ENCODE data around the gene AFF3. TPM values are rescaled to one million over a fixed set of nuclear protein-coding genes. Genes with fewer than 3 reads are reported as not detected.

The AFF3 gene
- total RNA-seq, 1 donor from 2014 or later: 12.2 TPM

DNA sequence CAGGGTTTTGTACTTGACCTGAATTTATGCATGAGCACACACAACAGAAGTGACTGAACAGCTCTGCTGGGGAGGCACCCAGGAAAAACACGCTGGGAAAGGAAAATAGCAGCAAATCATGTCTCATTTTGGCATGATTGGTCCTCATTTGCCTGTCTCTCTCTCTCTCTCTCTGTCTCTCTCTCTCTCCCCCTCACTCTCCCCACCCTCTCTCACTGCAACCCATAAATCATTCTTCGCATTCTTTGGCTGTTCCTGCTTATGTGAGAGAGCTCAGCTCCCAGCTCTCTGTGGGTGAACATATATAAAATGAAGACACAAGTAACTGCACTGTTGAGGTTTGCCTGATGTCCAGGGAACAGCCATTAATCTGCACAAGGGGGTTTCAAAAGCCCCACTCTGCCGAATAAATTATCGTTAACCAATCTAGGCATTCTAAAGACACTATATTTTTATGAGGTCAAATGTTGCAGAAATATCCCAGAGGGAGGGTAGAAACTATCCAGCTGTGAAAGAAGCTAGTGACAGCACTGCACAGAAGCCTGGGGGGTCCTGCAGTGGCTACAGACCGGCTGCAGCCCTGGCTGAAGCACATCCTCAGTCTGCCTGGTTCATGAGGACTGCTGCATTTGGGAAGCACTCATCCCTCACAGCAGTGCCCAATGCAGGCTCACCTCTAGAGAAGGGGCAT is 260.3 kb downstream of the AFF3 start:
- Mint-ChIP-seq H3K4me3 (ENCODE audit: unreplicated experiment) (no peak overlapping the region), H3K36me3 (ENCODE audit: low read depth, unreplicated experiment) (no peaks in the 10 kb centered on the region), H3K27ac (ENCODE audit: unreplicated experiment) (no peak overlapping the region), H3K9me3 (ENCODE audit: unreplicated experiment) (no peaks in the 10 kb centered on the region), H3K4me1 (ENCODE audit: unreplicated experiment) (no peaks in the 10 kb centered on the region), H3K27me3 (ENCODE audit: unreplicated experiment) (peaks cover 1% of the 10 kb centered on the region)
- TF ChIP-seq, protein P1, sequence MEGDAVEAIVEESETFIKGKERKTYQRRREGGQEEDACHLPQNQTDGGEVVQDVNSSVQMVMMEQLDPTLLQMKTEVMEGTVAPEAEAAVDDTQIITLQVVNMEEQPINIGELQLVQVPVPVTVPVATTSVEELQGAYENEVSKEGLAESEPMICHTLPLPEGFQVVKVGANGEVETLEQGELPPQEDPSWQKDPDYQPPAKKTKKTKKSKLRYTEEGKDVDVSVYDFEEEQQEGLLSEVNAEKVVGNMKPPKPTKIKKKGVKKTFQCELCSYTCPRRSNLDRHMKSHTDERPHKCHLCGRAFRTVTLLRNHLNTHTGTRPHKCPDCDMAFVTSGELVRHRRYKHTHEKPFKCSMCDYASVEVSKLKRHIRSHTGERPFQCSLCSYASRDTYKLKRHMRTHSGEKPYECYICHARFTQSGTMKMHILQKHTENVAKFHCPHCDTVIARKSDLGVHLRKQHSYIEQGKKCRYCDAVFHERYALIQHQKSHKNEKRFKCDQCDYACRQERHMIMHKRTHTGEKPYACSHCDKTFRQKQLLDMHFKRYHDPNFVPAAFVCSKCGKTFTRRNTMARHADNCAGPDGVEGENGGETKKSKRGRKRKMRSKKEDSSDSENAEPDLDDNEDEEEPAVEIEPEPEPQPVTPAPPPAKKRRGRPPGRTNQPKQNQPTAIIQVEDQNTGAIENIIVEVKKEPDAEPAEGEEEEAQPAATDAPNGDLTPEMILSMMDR (IDR thresholded peaks at IDR 0.05; ENCODE audit: unreplicated experiment): no peak
- DNase-seq (ENCODE audit: low spot score): no peak

DNA sequence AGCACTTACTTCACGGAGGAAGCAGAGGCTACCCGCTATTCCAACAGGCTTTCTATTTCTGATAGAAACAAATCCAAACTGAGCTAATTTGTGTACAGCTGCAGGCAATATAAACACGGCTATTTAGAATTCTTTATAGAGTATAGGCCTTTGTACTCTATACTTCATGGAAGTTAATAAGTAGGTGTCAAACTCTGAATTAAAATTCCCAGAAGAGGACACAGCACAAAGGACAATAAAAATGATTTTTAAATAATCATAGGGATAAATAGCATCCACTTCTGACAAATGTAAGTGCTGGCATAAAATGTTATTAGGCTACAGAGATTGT is 261.5 kb downstream of the AFF3 start:
- TF ChIP-seq, protein P1 (IDR thresholded peaks at IDR 0.05; ENCODE audit: unreplicated experiment): no peak
- Mint-ChIP-seq H3K27me3 (ENCODE audit: unreplicated experiment) (peaks cover 1% of the 10 kb centered on the region), H3K4me3 (ENCODE audit: unreplicated experiment) (no peak overlapping the region), H3K4me1 (ENCODE audit: unreplicated experiment) (no peaks in the 10 kb centered on the region), H3K36me3 (ENCODE audit: low read depth, unreplicated experiment) (no peaks in the 10 kb centered on the region), H3K27ac (ENCODE audit: unreplicated experiment) (no peak overlapping the region), H3K9me3 (ENCODE audit: unreplicated experiment) (no peaks in the 10 kb centered on the region)
- no peak for DNase-seq (ENCODE audit: low spot score)

DNA sequence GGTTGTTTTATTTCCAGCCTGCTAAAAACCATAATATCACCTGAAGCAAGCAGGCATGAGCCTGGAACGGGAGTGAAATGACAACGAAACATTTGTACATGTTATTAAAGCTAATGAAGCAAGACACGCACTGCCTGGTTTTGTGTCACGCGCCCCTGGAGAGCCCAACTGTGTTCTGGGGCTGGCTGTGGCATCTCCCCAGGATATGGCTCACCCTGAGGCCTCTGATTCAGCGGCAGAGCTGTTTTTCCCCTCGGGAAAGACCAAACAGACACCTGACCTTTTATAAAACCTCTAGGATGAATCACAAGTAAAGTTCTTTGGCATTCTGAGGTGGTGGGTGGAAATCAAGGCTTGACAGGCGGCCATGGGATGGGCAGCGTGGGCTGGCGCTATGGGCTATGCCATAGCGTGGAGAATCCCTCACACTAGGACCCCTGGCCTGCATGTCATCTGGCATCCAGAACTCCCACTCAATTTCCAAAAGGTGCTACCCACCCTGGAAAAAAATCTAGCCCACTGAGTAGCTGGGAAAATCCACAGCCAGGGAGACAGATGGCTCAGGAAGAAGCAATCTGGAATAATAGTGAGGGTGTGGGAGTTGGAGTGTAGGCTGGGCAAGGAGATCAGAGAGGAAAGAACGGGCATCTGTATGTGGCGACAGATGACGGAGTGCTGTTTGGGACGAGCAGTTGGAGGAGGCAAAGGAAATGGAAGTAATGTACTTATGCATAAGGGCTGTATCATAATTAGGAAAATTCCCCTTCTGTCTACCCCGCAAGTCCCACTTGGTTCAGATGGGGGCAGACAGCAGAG is 262.0 kb downstream of the AFF3 start:
- Mint-ChIP-seq H3K27me3 (ENCODE audit: unreplicated experiment) (peaks cover 1% of the 10 kb centered on the region), H3K27ac (ENCODE audit: unreplicated experiment) (no peak overlapping the region), H3K4me3 (ENCODE audit: unreplicated experiment) (no peak overlapping the region), H3K9me3 (ENCODE audit: unreplicated experiment) (no peaks in the 10 kb centered on the region), H3K4me1 (ENCODE audit: unreplicated experiment) (no peaks in the 10 kb centered on the region), H3K36me3 (ENCODE audit: low read depth, unreplicated experiment) (no peaks in the 10 kb centered on the region)
- no peak for DNase-seq (ENCODE audit: low spot score)
- TF ChIP-seq, protein P1 (IDR thresholded peaks at IDR 0.05; ENCODE audit: unreplicated experiment): no peak

DNA sequence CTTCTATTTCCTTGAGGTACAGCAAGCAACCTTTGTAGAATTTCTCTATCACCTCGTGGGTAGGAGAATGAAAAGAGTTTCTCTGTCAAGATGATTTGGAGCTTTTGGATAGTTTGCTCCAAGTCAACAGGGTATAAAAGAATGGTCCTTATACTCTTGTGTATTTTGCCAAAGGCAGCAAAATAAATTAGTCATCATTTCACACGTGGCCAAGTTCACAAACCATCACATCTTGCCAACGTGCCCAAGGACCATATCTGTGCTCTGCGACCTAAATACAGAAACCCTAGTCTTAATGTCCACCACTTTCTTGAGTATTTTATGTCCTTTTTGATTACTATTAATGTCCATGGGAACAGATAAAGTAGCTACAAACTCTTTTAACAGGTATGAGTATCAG is 262.9 kb downstream of the AFF3 start:
- TF ChIP-seq, protein P1 (IDR thresholded peaks at IDR 0.05; ENCODE audit: unreplicated experiment): no peak
- Mint-ChIP-seq H3K36me3 (ENCODE audit: low read depth, unreplicated experiment) (no peaks in the 10 kb centered on the region), H3K9me3 (ENCODE audit: unreplicated experiment) (no peaks in the 10 kb centered on the region), H3K4me1 (ENCODE audit: unreplicated experiment) (no peaks in the 10 kb centered on the region), H3K27ac (ENCODE audit: unreplicated experiment) (no peak overlapping the region), H3K27me3 (ENCODE audit: unreplicated experiment) (peaks cover 1% of the 10 kb centered on the region), H3K4me3 (ENCODE audit: unreplicated experiment) (no peak overlapping the region)
- DNase-seq (ENCODE audit: low spot score): no peak
